ENCODE measurements around the gene CAMTA1. TPM values are rescaled to one million over a fixed set of nuclear protein-coding genes. Genes with fewer than 3 reads are reported as not detected.

The CAMTA1 gene
- polyA plus RNA-seq, 1 of the 3 experiments (the other 2 are of a cell fraction) = 63.1 TPM

- Histone ChIP-seq H3K36me3 (replicated peaks in 1 of 2; ENCODE audit: control insufficient read depth in 1 of 2, insufficient read depth in 2 of 2, low read length in 1 of 2) (no peaks in the 10 kb centered on the region), H2AFZ (ENCODE audit: low read depth) (no peak overlapping the region), H3K9ac (no peak overlapping the region), H3K4me3 (ENCODE audit: low read depth in 2 of 2, low read length in 1 of 2) (no peak overlapping the region), H4K20me1 (ENCODE audit: insufficient read depth) (no peaks in the 10 kb centered on the region), H3K9me3 (no peaks in the 10 kb centered on the region), H3K27ac (ENCODE audit: low read depth in 2 of 2, low read length in 1 of 2) (no peak overlapping the region), H3K27me3 (ENCODE audit: insufficient read depth) (no peaks in the 10 kb centered on the region), H3K9me2 (no peaks in the 10 kb centered on the region), H3K79me2 (ENCODE audit: insufficient read depth) (no peaks in the 10 kb centered on the region), H3K4me1 (ENCODE audit: control insufficient read depth in 1 of 2, insufficient read depth in 2 of 2, low read depth in 1 of 2, low read length in 1 of 2) (peaks cover 0 to 15% of the 10 kb centered on the region in 2 experiments; a peak in 1 of 4 replicates), H3F3A (replicated peaks; ENCODE audit: insufficient read depth) (no peaks in the 10 kb centered on the region), H3K4me2 (no peak overlapping the region)
- no peak for DNase-seq
- ChIA-PET CTCF (interaction anchor here (1.8 to 6.2 kb wide), 2 partner anchors 16 to 44 kb away, joined by 7 to 40 read pairs; no protein-coding TSS in a partner anchor), POLR2A (interaction anchor here (0.6 kb wide), 1 partner anchor 416 kb away, joined by 6 read pairs; no protein-coding TSS in a partner anchor)
- 43% methylated on average over 11 of the region's 11 CpGs for WGBS (ENCODE audit: low lambda C conversion rate)
- TF ChIP-seq MEF2A (IDR thresholded peaks at IDR 0.05; ENCODE audit: borderline replicate concordance, low read depth) (no peak), TEAD4 (IDR thresholded peaks at IDR 0.05; ENCODE audit: borderline replicate concordance, insufficient read depth) (no peak), FOSL2 (IDR thresholded peaks at IDR 0.05; ENCODE audit: borderline replicate concordance, low read depth) (no peak), ELF1 (IDR thresholded peaks at IDR 0.05) (no peak), RCOR1 (IDR thresholded peaks at IDR 0.05; ENCODE audit: low read length) (no peak), EZH2phosphoT487 (IDR thresholded peaks at IDR 0.05; ENCODE audit: borderline replicate concordance, low read depth) (no peak), NFIC (IDR thresholded peaks at IDR 0.05; ENCODE audit: borderline replicate concordance) (no peak), TCF12 (IDR thresholded peaks at IDR 0.05) (no peak), TAF1 (IDR thresholded peaks at IDR 0.05; ENCODE audit: borderline replicate concordance, low read depth, low read length) (no peak), MXI1 (IDR thresholded peaks at IDR 0.05; ENCODE audit: low read depth, low read length) (no peak), SMC3 (IDR thresholded peaks at IDR 0.05; ENCODE audit: low read depth, low read length) (no peak), GATA2 (CRISPR knock-in tag; IDR thresholded peaks at IDR 0.05) (no peak), USF2 (IDR thresholded peaks at IDR 0.05; ENCODE audit: borderline replicate concordance, low read depth, low read length) (no peak), FOXM1 (IDR thresholded peaks at IDR 0.05; ENCODE audit: low read depth) (no peak)
- TF ChIP-seq, protein P1, sequence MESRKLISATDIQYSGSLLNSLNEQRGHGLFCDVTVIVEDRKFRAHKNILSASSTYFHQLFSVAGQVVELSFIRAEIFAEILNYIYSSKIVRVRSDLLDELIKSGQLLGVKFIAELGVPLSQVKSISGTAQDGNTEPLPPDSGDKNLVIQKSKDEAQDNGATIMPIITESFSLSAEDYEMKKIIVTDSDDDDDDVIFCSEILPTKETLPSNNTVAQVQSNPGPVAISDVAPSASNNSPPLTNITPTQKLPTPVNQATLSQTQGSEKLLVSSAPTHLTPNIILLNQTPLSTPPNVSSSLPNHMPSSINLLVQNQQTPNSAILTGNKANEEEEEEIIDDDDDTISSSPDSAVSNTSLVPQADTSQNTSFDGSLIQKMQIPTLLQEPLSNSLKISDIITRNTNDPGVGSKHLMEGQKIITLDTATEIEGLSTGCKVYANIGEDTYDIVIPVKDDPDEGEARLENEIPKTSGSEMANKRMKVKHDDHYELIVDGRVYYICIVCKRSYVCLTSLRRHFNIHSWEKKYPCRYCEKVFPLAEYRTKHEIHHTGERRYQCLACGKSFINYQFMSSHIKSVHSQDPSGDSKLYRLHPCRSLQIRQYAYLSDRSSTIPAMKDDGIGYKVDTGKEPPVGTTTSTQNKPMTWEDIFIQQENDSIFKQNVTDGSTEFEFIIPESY (IDR thresholded peaks at IDR 0.05; ENCODE audit: borderline replicate concordance, low read depth) = no peak
- TF ChIP-seq, protein P2, sequence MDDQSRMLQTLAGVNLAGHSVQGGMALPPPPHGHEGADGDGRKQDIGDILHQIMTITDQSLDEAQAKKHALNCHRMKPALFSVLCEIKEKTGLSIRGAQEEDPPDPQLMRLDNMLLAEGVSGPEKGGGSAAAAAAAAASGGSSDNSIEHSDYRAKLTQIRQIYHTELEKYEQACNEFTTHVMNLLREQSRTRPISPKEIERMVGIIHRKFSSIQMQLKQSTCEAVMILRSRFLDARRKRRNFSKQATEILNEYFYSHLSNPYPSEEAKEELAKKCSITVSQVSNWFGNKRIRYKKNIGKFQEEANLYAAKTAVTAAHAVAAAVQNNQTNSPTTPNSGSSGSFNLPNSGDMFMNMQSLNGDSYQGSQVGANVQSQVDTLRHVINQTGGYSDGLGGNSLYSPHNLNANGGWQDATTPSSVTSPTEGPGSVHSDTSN (IDR thresholded peaks at IDR 0.05) = no peak
- TF ChIP-seq, protein P3, sequence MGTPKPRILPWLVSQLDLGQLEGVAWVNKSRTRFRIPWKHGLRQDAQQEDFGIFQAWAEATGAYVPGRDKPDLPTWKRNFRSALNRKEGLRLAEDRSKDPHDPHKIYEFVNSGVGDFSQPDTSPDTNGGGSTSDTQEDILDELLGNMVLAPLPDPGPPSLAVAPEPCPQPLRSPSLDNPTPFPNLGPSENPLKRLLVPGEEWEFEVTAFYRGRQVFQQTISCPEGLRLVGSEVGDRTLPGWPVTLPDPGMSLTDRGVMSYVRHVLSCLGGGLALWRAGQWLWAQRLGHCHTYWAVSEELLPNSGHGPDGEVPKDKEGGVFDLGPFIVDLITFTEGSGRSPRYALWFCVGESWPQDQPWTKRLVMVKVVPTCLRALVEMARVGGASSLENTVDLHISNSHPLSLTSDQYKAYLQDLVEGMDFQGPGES (IDR thresholded peaks at IDR 0.05; ENCODE audit: low read depth, low read length) = no peak
Observed at GRCh38 chr1:7086106-7086505, 300.9 kb downstream of the CAMTA1 start.
